HepG2 (cell line): ENCODE measurements around the gene OPN3. TPM values are rescaled to one million over a fixed set of nuclear protein-coding genes. Genes with fewer than 3 reads are reported as not detected.

Source experiments
- ASH2L ChIP-seq: fragments of 300-600, 200-600 bp; sonication (generic); IDR thresholded peaks from 2 replicates; pipeline ENCODE4 v1.7.0; 2017; ENCODE audit warnings: low read depth, mild to moderate bottlenecking, moderate library complexity, mixed read lengths, low read length; ENCODE audit not compliant: insufficient read length
- BCL6 ChIP-seq: IDR thresholded peaks from 2 replicates; pipeline ENCODE4 v1.6.1; 2016; ENCODE audit warnings: missing genetic modification reagents, missing compliant biosample characterization
- ISL2 ChIP-seq: sonication (generic); formaldehyde crosslinking; IDR thresholded peaks from 2 replicates; pipeline ENCODE4 v1.5.0; 2020; ENCODE audit warnings: missing genetic modification reagents
- ZBTB46 ChIP-seq: sonication (generic); formaldehyde crosslinking; IDR thresholded peaks from 2 replicates; pipeline ENCODE4 v1.4.0; 2020; ENCODE audit warnings: mild to moderate bottlenecking, missing genetic modification reagents, borderline replicate concordance
- ZNF253 ChIP-seq: sonication (generic); formaldehyde crosslinking; IDR thresholded peaks from 2 replicates; pipeline ENCODE4 v1.8.0; 2022; ENCODE audit warnings: mild to moderate bottlenecking, missing genetic modification reagents, borderline replicate concordance
- ZNF3 ChIP-seq: IDR thresholded peaks from 2 replicates; pipeline ENCODE4 v1.7.0; 2017; ENCODE audit warnings: inconsistent platforms
- ZNF816 ChIP-seq: sonication (generic); formaldehyde crosslinking; IDR thresholded peaks from 2 replicates; pipeline ENCODE4 v1.8.0; 2022; ENCODE audit warnings: missing genetic modification reagents, mild to moderate bottlenecking, borderline replicate concordance
- ZNF878 ChIP-seq: sonication (generic); formaldehyde crosslinking; IDR thresholded peaks from 2 replicates; pipeline ENCODE4 v1.8.1; 2023; ENCODE audit warnings: mild to moderate bottlenecking, missing genetic modification reagents, moderate library complexity
- polyA plus RNA-seq, 8 experiments: library from polyadenylated mRNA; depleted of rRNA in 3 of 8; stranded (reverse) in 7 of 8; unstranded in 1 of 8; fragments of >200 nt; fragmentation: Illumina TruSeq in 4 of 8; extraction: Trizol in 4 of 8; gene quantifications; 2 replicates each; pipeline versions ENCODE4 v1.2.1 to v1.2.3, GENCODE V29; 2011 to 2016; ENCODE audit warnings: low read depth in 4 of 8, missing spikeins in 1 of 8, mixed read lengths in 1 of 8; ENCODE audit not compliant: insufficient read depth in 1 of 8
- total RNA-seq, 5 experiments: library from RNA; depleted of rRNA; stranded (reverse); fragments of >200 nt; fragmentation: Illumina TruSeq; extraction: Trizol; gene quantifications; 2 replicates each; pipeline ENCODE4 v1.2.3, GENCODE V29; 2016; ENCODE audit warnings: low read depth in 1 of 5
- TF ChIP-seq, protein P1 (sequence below), 2 experiments: sonication (generic) in 1 of 2; formaldehyde crosslinking in 1 of 2; IDR thresholded peaks; 2 replicates each; pipeline versions ENCODE4 v1.4.0 to v1.6.1; 2016 to 2020; ENCODE audit warnings: borderline replicate concordance in 1 of 2, low read depth in 1 of 2, mild to moderate bottlenecking in 1 of 2, missing genetic modification reagents in 1 of 2
- TF ChIP-seq, protein P2 (sequence below): sonication (generic); formaldehyde crosslinking; IDR thresholded peaks from 2 replicates; pipeline ENCODE4 v1.4.0; 2020; ENCODE audit warnings: missing genetic modification reagents
- TF ChIP-seq, protein P3 (sequence below): IDR thresholded peaks from 2 replicates; pipeline ENCODE4 v1.6.1; 2016; ENCODE audit warnings: low read depth, control low read depth
- TF ChIP-seq, protein P4 (sequence below): sonication (generic); formaldehyde crosslinking; IDR thresholded peaks from 2 replicates; pipeline ENCODE4 v1.4.0; 2020; ENCODE audit warnings: missing genetic modification reagents, borderline replicate concordance

Gene OPN3
- total and polyA plus RNA-seq, 2 of the 13 experiments (the other 11 are each of a cell fraction or from before 2014, with no cell fraction given) = 17.4 to 23.0 TPM

DNA sequence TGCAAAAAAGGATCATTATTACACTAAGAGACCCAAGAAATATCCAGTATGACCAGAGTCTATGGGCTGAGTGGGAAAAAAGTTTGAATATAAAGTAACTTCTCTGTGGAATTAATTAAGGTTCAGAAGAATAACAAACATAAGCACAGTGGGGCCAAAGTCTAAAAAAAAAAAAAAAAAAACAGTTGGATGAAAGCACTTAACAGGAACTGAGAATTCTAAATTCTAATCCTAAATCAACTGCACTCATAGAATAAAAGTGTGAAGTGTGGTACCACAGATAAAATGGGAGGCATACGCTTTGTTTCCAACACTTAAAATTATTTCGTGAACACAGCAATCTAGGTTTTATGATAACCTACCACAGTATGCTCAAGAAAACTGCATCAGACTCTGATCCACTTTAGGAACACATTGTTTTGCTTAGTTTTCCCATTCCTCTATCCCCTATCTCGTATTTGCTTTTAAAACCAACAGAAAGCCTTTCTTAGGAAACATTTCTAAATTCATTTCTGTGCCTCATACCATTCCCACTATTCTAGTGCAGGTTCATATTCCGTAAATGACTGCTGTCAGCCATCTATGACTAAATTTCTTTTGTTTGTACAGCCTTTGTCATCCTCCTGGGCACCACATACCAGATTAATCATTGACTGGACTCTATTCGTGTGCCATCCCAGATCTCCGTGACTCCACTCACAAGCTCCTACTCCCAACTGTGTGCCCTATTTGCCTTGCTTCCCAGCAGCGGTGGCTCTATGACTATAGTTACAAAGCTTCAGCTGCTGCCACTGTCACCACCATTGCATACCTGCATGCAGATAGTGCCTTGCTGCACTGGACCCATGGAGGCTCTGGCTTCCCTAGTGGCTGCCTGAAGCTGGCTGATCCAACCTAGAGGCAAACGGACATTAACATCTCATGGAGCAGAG lies 24.9 kb downstream of the OPN3 start (continued):
- TF ChIP-seq, protein P1, sequence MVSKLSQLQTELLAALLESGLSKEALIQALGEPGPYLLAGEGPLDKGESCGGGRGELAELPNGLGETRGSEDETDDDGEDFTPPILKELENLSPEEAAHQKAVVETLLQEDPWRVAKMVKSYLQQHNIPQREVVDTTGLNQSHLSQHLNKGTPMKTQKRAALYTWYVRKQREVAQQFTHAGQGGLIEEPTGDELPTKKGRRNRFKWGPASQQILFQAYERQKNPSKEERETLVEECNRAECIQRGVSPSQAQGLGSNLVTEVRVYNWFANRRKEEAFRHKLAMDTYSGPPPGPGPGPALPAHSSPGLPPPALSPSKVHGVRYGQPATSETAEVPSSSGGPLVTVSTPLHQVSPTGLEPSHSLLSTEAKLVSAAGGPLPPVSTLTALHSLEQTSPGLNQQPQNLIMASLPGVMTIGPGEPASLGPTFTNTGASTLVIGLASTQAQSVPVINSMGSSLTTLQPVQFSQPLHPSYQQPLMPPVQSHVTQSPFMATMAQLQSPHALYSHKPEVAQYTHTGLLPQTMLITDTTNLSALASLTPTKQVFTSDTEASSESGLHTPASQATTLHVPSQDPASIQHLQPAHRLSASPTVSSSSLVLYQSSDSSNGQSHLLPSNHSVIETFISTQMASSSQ (IDR thresholded peaks at IDR 0.05; ENCODE audit: low read depth) = peak; percentile 83
- TF ChIP-seq, protein P1 (CRISPR knock-in tag; IDR thresholded peaks at IDR 0.05; ENCODE audit: borderline replicate concordance) = peak; percentile 82; the same call in 1 of the 2 replicates
- TF ChIP-seq, protein P2, sequence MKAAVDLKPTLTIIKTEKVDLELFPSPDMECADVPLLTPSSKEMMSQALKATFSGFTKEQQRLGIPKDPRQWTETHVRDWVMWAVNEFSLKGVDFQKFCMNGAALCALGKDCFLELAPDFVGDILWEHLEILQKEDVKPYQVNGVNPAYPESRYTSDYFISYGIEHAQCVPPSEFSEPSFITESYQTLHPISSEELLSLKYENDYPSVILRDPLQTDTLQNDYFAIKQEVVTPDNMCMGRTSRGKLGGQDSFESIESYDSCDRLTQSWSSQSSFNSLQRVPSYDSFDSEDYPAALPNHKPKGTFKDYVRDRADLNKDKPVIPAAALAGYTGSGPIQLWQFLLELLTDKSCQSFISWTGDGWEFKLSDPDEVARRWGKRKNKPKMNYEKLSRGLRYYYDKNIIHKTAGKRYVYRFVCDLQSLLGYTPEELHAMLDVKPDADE (CRISPR knock-in tag) = no peak
- TF ChIP-seq BCL6 (CRISPR knock-in tag) (no peak), ZNF3 (CRISPR knock-in tag) (no peak), ZNF253 (CRISPR knock-in tag) (no peak), ASH2L (peak; percentile 54), ZBTB46 (CRISPR knock-in tag) (no peak), ZNF816 (CRISPR knock-in tag) (no peak), ISL2 (CRISPR knock-in tag) (no peak), ZNF878 (no peak)
- TF ChIP-seq, protein P3, sequence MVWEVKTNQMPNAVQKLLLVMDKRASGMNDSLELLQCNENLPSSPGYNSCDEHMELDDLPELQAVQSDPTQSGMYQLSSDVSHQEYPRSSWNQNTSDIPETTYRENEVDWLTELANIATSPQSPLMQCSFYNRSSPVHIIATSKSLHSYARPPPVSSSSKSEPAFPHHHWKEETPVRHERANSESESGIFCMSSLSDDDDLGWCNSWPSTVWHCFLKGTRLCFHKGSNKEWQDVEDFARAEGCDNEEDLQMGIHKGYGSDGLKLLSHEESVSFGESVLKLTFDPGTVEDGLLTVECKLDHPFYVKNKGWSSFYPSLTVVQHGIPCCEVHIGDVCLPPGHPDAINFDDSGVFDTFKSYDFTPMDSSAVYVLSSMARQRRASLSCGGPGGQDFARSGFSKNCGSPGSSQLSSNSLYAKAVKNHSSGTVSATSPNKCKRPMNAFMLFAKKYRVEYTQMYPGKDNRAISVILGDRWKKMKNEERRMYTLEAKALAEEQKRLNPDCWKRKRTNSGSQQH (CRISPR knock-in tag) = no peak
- TF ChIP-seq, protein P4, sequence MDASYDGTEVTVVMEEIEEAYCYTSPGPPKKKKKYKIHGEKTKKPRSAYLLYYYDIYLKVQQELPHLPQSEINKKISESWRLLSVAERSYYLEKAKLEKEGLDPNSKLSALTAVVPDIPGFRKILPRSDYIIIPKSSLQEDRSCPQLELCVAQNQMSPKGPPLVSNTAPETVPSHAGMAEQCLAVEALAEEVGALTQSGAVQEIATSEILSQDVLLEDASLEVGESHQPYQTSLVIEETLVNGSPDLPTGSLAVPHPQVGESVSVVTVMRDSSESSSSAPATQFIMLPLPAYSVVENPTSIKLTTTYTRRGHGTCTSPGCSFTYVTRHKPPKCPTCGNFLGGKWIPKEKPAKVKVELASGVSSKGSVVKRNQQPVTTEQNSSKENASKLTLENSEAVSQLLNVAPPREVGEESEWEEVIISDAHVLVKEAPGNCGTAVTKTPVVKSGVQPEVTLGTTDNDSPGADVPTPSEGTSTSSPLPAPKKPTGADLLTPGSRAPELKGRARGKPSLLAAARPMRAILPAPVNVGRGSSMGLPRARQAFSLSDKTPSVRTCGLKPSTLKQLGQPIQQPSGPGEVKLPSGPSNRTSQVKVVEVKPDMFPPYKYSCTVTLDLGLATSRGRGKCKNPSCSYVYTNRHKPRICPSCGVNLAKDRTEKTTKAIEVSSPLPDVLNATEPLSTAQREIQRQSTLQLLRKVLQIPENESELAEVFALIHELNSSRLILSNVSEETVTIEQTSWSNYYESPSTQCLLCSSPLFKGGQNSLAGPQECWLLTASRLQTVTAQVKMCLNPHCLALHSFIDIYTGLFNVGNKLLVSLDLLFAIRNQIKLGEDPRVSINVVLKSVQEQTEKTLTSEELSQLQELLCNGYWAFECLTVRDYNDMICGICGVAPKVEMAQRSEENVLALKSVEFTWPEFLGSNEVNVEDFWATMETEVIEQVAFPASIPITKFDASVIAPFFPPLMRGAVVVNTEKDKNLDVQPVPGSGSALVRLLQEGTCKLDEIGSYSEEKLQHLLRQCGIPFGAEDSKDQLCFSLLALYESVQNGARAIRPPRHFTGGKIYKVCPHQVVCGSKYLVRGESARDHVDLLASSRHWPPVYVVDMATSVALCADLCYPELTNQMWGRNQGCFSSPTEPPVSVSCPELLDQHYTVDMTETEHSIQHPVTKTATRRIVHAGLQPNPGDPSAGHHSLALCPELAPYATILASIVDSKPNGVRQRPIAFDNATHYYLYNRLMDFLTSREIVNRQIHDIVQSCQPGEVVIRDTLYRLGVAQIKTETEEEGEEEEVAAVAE (CRISPR knock-in tag) = no peak
